A673 (cell line): ENCODE measurements around the gene ZSWIM6. TPM values are rescaled to one million over a fixed set of nuclear protein-coding genes. Genes with fewer than 3 reads are reported as not detected.

Source experiments
- BruUV-seq: library from RNA; stranded (reverse); fragments of 400-500 nt; replicated peaks from 2 replicates; lab custom pipeline; 2021; lab: Mats Ljungman, UMichigan
- CTCF ChIA-PET: fragments of 300-600 bp; sonication (Branson Sonifier 250); formaldehyde crosslinking; loops from one replicate; lab custom pipeline; 2022; ENCODE audit warnings: antibody characterized with exemption; lab: Charles Lee
- POLR2A ChIA-PET: fragments of 300-600 bp; sonication (Branson Sonifier 250); formaldehyde crosslinking; loops from one replicate; lab custom pipeline; 2022; ENCODE audit warnings: antibody characterized with exemption; ENCODE audit not compliant: low non-redundant PET; lab: Charles Lee
- DNase-seq: peaks from one replicate; pipeline ENCODE4 v3.0.0-alpha.2; 2015; ENCODE audit warnings: low spot score
- H3K27ac ChIP-seq: fragments of 200-600 bp; sonication (generic); 2 replicates; pipeline ENCODE4 v1.5.1; 2016; ENCODE audit warnings: mixed run types, low read depth, mild to moderate bottlenecking, mixed read lengths, antibody characterized with exemption, low read length; ENCODE audit not compliant: poor library complexity, severe bottlenecking
- H3K27me3 ChIP-seq: fragments of 200-600 bp; sonication (generic); replicated peaks from 2 replicates; pipeline ENCODE4 v1.6.1; 2017; ENCODE audit warnings: mixed run types, low read depth, mild to moderate bottlenecking, mixed read lengths, antibody characterized with exemption, low read length; ENCODE audit not compliant: insufficient read depth, poor library complexity
- H3K36me3 ChIP-seq: fragments of 200-600 bp; sonication (generic); 2 replicates; pipeline ENCODE4 v1.6.1; 2016; ENCODE audit warnings: mixed run types, mild to moderate bottlenecking, mixed read lengths, antibody characterized with exemption, low read length; ENCODE audit not compliant: insufficient read depth, poor library complexity, severe bottlenecking
- H3K4me1 ChIP-seq: fragments of 200-600 bp; sonication (generic); 2 replicates; pipeline ENCODE4 v1.6.1; 2017; ENCODE audit warnings: mixed run types, mild to moderate bottlenecking, mixed read lengths, antibody characterized with exemption, low read length; ENCODE audit not compliant: insufficient read depth, poor library complexity, severe bottlenecking
- H3K4me3 ChIP-seq: fragments of 200-600 bp; sonication (generic); 2 replicates; pipeline ENCODE4 v1.5.1; 2016; ENCODE audit warnings: low read depth, mixed run types, mild to moderate bottlenecking, mixed read lengths, low read length; ENCODE audit not compliant: poor library complexity, severe bottlenecking
- H3K9me3 ChIP-seq: fragments of 200-600 bp; sonication (generic); 2 replicates; pipeline ENCODE4 v1.6.1; 2016; ENCODE audit warnings: mixed run types, low read depth, mild to moderate bottlenecking, mixed read lengths, antibody characterized with exemption, low read length; ENCODE audit not compliant: poor library complexity, severe bottlenecking
- CTCF ChIP-seq: fragments of 300-800, 200-600 bp; sonication (generic); conservative IDR thresholded peaks from 2 replicates; pipeline ENCODE4 v1.5.1; 2017; ENCODE audit warnings: low read depth, mild to moderate bottlenecking, antibody characterized with exemption, low read length, moderate library complexity, mixed read lengths
- EZH2 ChIP-seq: fragments of 200-600 bp; sonication (generic); IDR thresholded peaks from 2 replicates; pipeline ENCODE4 v1.6.1; 2017; ENCODE audit warnings: borderline replicate concordance, low read depth, mild to moderate bottlenecking, mixed read lengths, antibody characterized with exemption, low read length; ENCODE audit not compliant: poor library complexity, severe bottlenecking
- intact Hi-C: fragments of 100-400 bp; cut with micrococcal nuclease; formaldehyde crosslinking; loops from one replicate; pipeline ENCODE4 v1.10.0; 2022; ENCODE audit not compliant: unreplicated experiment
- total RNA-seq: library from RNA; stranded (reverse); gene quantifications from 2 replicates; pipeline ENCODE4 v1.2.3, GENCODE V29; 2021

The ZSWIM6 gene
- total RNA-seq, 1 experiment from 2014 or later: 47.3 TPM

GRCh38 chr5:61339764-61340163 is 7.7 kb downstream of the ZSWIM6 start:
- Histone ChIP-seq H3K4me1 (peaks cover 58% of the 10 kb centered on the region), H3K27me3 (no peaks in the 10 kb centered on the region), H3K9me3 (no peaks in the 10 kb centered on the region), H3K27ac (no peak overlapping the region), H3K4me3 (no peak overlapping the region), H3K36me3 (peaks cover 6% of the 10 kb centered on the region)
- DNase-seq: no peak
- ChIA-PET POLR2A (no interaction called here), CTCF (no interaction called here)
- BruUV-seq: no TSS peak
- intact Hi-C loops: loop anchor here (5.0 to 10.0 kb wide), 4 partner anchors 58 to 485 kb away; no protein-coding TSS in a partner anchor
- TF ChIP-seq EZH2 (no peak), CTCF (no peak)

GRCh38 chr5:61340775-61341361 is 8.8 kb downstream of the ZSWIM6 start:
- Histone ChIP-seq H3K27me3 (no peaks in the 10 kb centered on the region), H3K4me3 (no peak overlapping the region), H3K4me1 (peaks cover 56% of the 10 kb centered on the region), H3K27ac (no peak overlapping the region), H3K9me3 (no peaks in the 10 kb centered on the region), H3K36me3 (peaks cover 6% of the 10 kb centered on the region)
- ChIA-PET POLR2A (no interaction called here), CTCF (no interaction called here)
- TF ChIP-seq EZH2 (no peak), CTCF (no peak)
- BruUV-seq: no TSS peak
- DNase-seq: no peak
- intact Hi-C loops: no loop called here

- no peak overlapping the region for H3K4me3 ChIP-seq
- no TSS peak for BruUV-seq
- H3K27ac ChIP-seq: no peak overlapping the region
- H3K9me3 ChIP-seq: no peaks in the 10 kb centered on the region
- intact Hi-C loops: no loop called here
- POLR2A ChIA-PET: no interaction called here
- peaks cover 62% of the 10 kb centered on the region for H3K4me1 ChIP-seq
- CTCF ChIA-PET: no interaction called here
- DNase-seq: peak; percentile 49
- H3K27me3 ChIP-seq: no peaks in the 10 kb centered on the region
- no peak for TF ChIP-seq EZH2
- no peak for TF ChIP-seq CTCF
- H3K36me3 ChIP-seq: no peaks in the 10 kb centered on the region
Measured at GRCh38 chr5:61342071-61342501, 10.0 kb downstream of the ZSWIM6 start.
